Gastrocnemius medialis (tissue), 4 donors: ENCODE measurements around the gene ZNF674. TPM values are rescaled to one million over a fixed set of nuclear protein-coding genes. Genes with fewer than 3 reads are reported as not detected.
"Not testable (repeated sequence)": the region's sequence is repeated elsewhere in the genome, so short reads cannot be mapped to it uniquely, and the experiment has no call there.

ENCODE experiments used
- ATAC-seq, 2 donors: fragments of 150-250 bp; one replicate each; pipeline ENCODE4 v1.9.1; 2016
- DNase-seq, 2 donors: peaks; one replicate each; pipeline ENCODE4 v3.0.0-alpha.2; 2019
- H3K27ac ChIP-seq, 4 donors: fragments of 200-600 bp; sonication (generic); 1 replicate in 1 of 4; 2 replicates in 3 of 4; pipeline ENCODE4 v1.5.1; 2016 to 2018; ENCODE audit warnings: mild to moderate bottlenecking in 2 of 4, moderate library complexity in 1 of 4
- H3K27me3 ChIP-seq, 3 donors: fragments of 200-600 bp; sonication (generic) in 2 of 3; 1 replicate in 1 of 3; 2 replicates in 2 of 3; pipeline versions ENCODE4 v1.5.1 to v1.6.0; 2016 to 2019; ENCODE audit warnings: mild to moderate bottlenecking in 1 of 3, moderate library complexity in 1 of 3
- H3K36me3 ChIP-seq, 2 donors: fragments of 200-600 bp; sonication (generic) in 1 of 2; one replicate each; pipeline ENCODE4 v1.5.1; 2017 to 2018
- H3K4me1 ChIP-seq, 2 donors: fragments of 200-600 bp; sonication (generic) in 1 of 2; one replicate each; pipeline ENCODE4 v1.5.1; 2016 to 2017; ENCODE audit warnings: mild to moderate bottlenecking in 2 of 2
- H3K4me3 ChIP-seq, 4 donors: fragments of 200-600 bp; sonication (generic) in 3 of 4; 1 replicate in 1 of 4; 2 replicates in 3 of 4; pipeline ENCODE4 v1.5.1; 2016 to 2019; ENCODE audit warnings: mild to moderate bottlenecking in 2 of 4
- H3K9me3 ChIP-seq, 3 donors: fragments of 200-600 bp; sonication (generic) in 2 of 3; 1 replicate in 1 of 3; 2 replicates in 2 of 3; pipeline ENCODE4 v1.5.1; 2016 to 2019
- POLR2A ChIP-seq, 2 donors: fragments of 450-650 bp; IDR thresholded peaks; one replicate each; pipeline ENCODE4 v1.6.1; 2017; ENCODE audit warnings: antibody characterized with exemption in 2 of 2, mild to moderate bottlenecking in 2 of 2, moderate library complexity in 2 of 2
- in situ Hi-C, 4 donors: fragments of 200-750 bp; cut with MboI; loops; one replicate each; pipeline versions ENCODE4 v1.15.0 to v1.8.0; 2017; ENCODE audit warnings: low sequenced_read_pairs in 4 of 4
- intact Hi-C: fragments of 100-400 bp; cut with DNase I; formaldehyde crosslinking; loops from one replicate; pipeline ENCODE4 v1.15.1; 2023; ENCODE audit warnings: low total_unique reads
- total RNA-seq, 4 donors: library from RNA; depleted of rRNA; stranded (reverse); fragments of >200 nt; gene quantifications; one replicate each; pipeline versions ENCODE4 v1.1.0 to v1.2.3, GENCODE V29; 2016
- TF ChIP-seq, protein P1 (sequence below), 5 experiments: fragments of 450-650 bp in 3 of 5; fragments of 200-600 bp in 2 of 5; sonication (generic) in 2 of 5; IDR thresholded peaks in 4 of 5; conservative IDR thresholded peaks in 1 of 5; 1 replicate in 4 of 5; 2 replicates in 1 of 5; pipeline ENCODE4 v1.5.1; 2016 to 2019; ENCODE audit warnings: antibody characterized with exemption in 5 of 5, mild to moderate bottlenecking in 3 of 5, moderate library complexity in 3 of 5

The ZNF674 gene
- total RNA-seq, 4 donors from 2014 or later = 1.4 to 2.6 (median 2.1) TPM

DNA sequence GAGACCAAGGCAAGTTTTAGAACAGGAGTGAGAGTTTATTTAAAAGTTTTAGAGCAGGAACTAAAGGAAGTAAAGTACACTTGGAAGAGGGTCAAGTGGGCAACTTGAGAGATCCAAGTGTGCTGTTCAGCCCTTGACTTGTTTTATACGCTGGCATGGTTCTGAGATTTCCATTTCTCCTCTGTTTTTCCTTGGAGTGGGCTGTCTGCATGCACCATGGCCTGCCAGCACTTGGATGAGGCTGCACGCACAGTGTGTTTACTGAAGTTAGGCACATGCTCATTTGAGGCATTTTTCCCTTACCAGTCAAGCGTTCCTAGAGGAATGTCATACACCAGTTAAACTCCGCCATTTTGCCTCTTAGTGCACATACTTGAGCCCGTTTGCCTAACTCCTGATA lies 8.7 kb upstream of the ZNF674 start:
- peaks cover 0 to 4% of the 10 kb centered on the region in 2 donors for H3K36me3 ChIP-seq
- no peak overlapping the region for H3K4me3 ChIP-seq
- TF ChIP-seq, protein P1, sequence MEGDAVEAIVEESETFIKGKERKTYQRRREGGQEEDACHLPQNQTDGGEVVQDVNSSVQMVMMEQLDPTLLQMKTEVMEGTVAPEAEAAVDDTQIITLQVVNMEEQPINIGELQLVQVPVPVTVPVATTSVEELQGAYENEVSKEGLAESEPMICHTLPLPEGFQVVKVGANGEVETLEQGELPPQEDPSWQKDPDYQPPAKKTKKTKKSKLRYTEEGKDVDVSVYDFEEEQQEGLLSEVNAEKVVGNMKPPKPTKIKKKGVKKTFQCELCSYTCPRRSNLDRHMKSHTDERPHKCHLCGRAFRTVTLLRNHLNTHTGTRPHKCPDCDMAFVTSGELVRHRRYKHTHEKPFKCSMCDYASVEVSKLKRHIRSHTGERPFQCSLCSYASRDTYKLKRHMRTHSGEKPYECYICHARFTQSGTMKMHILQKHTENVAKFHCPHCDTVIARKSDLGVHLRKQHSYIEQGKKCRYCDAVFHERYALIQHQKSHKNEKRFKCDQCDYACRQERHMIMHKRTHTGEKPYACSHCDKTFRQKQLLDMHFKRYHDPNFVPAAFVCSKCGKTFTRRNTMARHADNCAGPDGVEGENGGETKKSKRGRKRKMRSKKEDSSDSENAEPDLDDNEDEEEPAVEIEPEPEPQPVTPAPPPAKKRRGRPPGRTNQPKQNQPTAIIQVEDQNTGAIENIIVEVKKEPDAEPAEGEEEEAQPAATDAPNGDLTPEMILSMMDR (IDR thresholded peaks at IDR 0.05 in 4 of 5, conservative IDR thresholded peaks at IDR 0.05 in 1 of 5) = no peak
- TF ChIP-seq POLR2A (IDR thresholded peaks at IDR 0.05) = no peak
- in situ Hi-C loops (loop anchor here in 2 of 4 donors (10.0 kb wide), 2 partner anchors 91 to 131 kb away; no protein-coding TSS in a partner anchor), intact Hi-C loops (no loop called here)
- ATAC-seq (no peak), DNase-seq (no peak)
- no peaks in the 10 kb centered on the region for H3K9me3 ChIP-seq
- H3K4me1 ChIP-seq = no peaks in the 10 kb centered on the region
- H3K27me3 ChIP-seq = no peaks in the 10 kb centered on the region
- no peak overlapping the region for H3K27ac ChIP-seq

DNA sequence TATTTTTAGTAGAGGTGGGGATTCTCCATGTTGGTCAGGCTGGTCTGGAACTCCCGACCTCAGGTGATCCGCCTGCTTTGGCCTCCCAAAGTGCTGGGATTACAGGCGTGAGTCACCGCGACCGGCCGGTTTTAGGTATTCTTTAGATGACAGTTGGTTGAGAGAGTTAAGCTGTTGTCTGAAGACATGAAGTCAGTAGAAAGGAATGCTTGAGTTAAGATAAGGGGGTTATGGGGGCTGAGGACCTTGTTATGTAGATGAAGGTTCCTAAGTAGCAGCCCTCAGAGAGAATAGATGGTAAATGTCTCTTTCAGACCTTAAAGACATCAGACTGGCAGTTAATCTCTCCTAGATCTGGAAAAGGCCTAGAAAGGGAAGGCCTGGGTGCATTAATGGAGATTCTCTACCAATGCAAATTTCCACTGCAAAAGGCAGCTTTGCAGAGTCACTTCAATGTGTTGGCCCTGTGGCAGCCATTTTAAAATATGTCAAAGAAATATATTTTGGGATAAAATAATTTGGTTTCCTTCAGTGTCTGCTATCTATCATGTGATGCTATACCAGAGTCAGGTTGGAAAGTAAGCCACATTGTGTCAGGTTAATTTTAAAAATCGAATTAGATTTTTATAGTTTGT lies 6.4 kb upstream of the ZNF674 start:
- in situ Hi-C loops = loop anchor here in 2 of 4 donors (10.0 kb wide), 2 partner anchors 93 to 133 kb away; no protein-coding TSS in a partner anchor
- ATAC-seq (no peak), DNase-seq (no peak)
- Histone ChIP-seq H3K4me3 (no peak overlapping the region), H3K27me3 (no peaks in the 10 kb centered on the region), H3K4me1 (peaks cover 1 to 4% of the 10 kb centered on the region in 2 donors), H3K27ac (no peak overlapping the region), H3K36me3 (peaks cover 0 to 9% of the 10 kb centered on the region in 2 donors), H3K9me3 (no peaks in the 10 kb centered on the region)
- TF ChIP-seq POLR2A (IDR thresholded peaks at IDR 0.05) = no peak
- TF ChIP-seq, protein P1 (IDR thresholded peaks at IDR 0.05 in 4 of 5, conservative IDR thresholded peaks at IDR 0.05 in 1 of 5) = no peak
- intact Hi-C loops = no loop called here

DNA sequence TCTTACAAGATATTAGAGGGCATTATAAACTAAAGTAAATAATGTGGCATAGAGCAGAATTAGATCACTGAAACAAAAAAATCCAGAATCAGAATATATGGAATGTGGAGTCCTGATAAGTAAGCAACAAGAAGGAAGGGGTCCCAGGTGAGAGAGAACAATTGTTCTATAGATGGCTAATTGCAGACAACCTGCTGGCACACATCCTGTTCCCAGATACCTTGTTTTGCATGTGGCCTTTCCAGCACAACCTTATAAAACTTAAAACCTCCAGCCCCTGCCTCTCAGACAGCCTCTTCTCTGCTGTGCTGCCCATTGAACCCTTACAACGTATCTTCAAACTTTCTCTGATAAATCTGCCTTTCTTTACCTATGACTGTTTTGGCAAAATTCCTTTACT lies 4.7 kb upstream of the ZNF674 start:
- H3K27me3 ChIP-seq = no peaks in the 10 kb centered on the region
- no peak for TF ChIP-seq POLR2A (IDR thresholded peaks at IDR 0.05)
- TF ChIP-seq, protein P1 (IDR thresholded peaks at IDR 0.05 in 4 of 5, conservative IDR thresholded peaks at IDR 0.05 in 1 of 5) = no peak
- no peak overlapping the region for H3K4me3 ChIP-seq
- peaks cover 0 to 9% of the 10 kb centered on the region in 2 donors for H3K36me3 ChIP-seq
- DNase-seq (no peak), ATAC-seq (no peak)
- no peak overlapping the region for H3K27ac ChIP-seq
- in situ Hi-C loops = loop anchor here in 2 of 4 donors (10.0 to 25.0 kb wide), 3 partner anchors 95 to 135 kb away; no protein-coding TSS in a partner anchor
- H3K9me3 ChIP-seq = no peaks in the 10 kb centered on the region
- intact Hi-C loops = loop anchor here (10.0 kb wide), 1 partner anchor 585 kb away; no protein-coding TSS in a partner anchor
- peaks cover 9% of the 10 kb centered on the region in 2 donors for H3K4me1 ChIP-seq

DNA sequence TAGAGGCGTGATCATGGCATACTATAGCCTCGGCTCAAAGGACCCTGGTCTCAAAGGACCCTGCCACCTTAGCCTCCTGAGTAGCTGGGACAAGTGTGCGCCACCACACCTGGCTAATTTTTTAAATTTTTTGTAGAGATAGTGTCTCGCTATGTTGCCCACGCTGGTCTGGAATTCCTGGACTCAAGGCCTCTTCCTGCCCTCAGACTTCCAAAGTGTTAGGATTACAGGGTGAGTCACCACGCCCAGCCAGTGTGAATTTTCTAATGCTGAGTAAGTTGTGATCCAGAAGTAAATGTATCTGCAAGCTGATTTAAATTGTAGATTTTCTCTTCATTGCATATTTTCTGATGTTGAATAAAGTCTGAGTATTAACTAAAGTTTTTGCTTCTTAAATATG lies 2.6 kb upstream of the ZNF674 start:
- H3K36me3 ChIP-seq = peaks cover 0 to 9% of the 10 kb centered on the region in 2 donors
- intact Hi-C loops = loop anchor here (10.0 kb wide), 1 partner anchor 587 kb away; no protein-coding TSS in a partner anchor
- no peak overlapping the region for H3K27ac ChIP-seq
- H3K27me3 ChIP-seq = no peaks in the 10 kb centered on the region
- no peak for ATAC-seq
- TF ChIP-seq, protein P1 (IDR thresholded peaks at IDR 0.05 in 4 of 5, conservative IDR thresholded peaks at IDR 0.05 in 1 of 5) = no peak
- in situ Hi-C loops = loop anchor here in 1 of 4 donors (25.0 kb wide), 1 partner anchor 111 kb away; no protein-coding TSS in a partner anchor
- peaks cover 9% of the 10 kb centered on the region in 2 donors for H3K4me1 ChIP-seq
- no peak overlapping the region for H3K4me3 ChIP-seq
- H3K9me3 ChIP-seq = no peaks in the 10 kb centered on the region
- DNase-seq = no peak

DNA sequence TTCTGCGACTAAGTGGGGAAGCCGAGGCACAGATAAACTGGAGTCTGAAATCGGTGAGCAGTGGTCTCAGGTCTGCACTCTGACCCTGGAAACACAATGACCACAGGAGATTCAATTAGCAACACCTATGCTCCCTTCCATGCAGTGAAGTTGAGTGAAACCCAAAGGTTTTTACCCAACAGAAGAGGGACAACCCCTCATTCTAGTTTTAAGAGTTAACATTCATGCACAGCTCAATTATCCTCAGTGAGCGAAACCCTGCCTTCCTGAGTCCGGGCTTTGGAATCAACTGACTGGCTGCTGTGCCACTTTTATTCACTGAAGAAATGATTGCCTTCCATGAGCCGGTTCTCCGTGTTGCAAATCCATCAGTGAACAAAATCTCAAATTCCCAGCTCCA lies 694 bp downstream of the ZNF674 start:
- H3K27me3 ChIP-seq, H3K9me3 ChIP-seq, DNase-seq, H3K4me1 ChIP-seq, H3K36me3 ChIP-seq, ATAC-seq: not testable (repeated sequence)
- peak overlapping the region; percentile 64 to 79 (median 78) for H3K4me3 ChIP-seq
- peak overlapping the region; percentile 85 to 89 (median 87) for H3K27ac ChIP-seq
- in situ Hi-C loops = loop anchor here in 1 of 4 donors (25.0 kb wide), 1 partner anchor 107 kb away; no protein-coding TSS in a partner anchor
- intact Hi-C loops = loop anchor here (2.0 to 10.0 kb wide), 2 partner anchors 98 to 590 kb away; no protein-coding TSS in a partner anchor
